ENCODE results near the gene HTT. TPM values are rescaled to one million over a fixed set of nuclear protein-coding genes. Genes with fewer than 3 reads are reported as not detected.
A peak's percentile ranks its signal among the peaks of the same experiment; 100 is the strongest.

The HTT gene
- total and polyA plus RNA-seq, 12 donors = 16.1 to 77.1 (median 47.1) TPM

GRCh38 chr4:3111461-3111860 is 37.0 kb downstream of the HTT start:
- peaks cover 0 to 37% of the 10 kb centered on the region in 2 donors for H3K36me3 ChIP-seq (replicated peaks in 1 of 2)
- H3K4me3 ChIP-seq = no peak overlapping the region
- intact Hi-C loops (cut with DNase I) = no loop called here
- H3K4me1 ChIP-seq (replicated peaks in 1 of 2) = peaks cover 3 to 29% of the 10 kb centered on the region in 2 donors
- 64 to 86% (median 83%) methylated on average over 4 to 5 of the region's 5 CpGs for WGBS, 4 donors
- no peak for DNase-seq
- no peak for TF ChIP-seq CTCF (IDR thresholded peaks at IDR 0.05)
- TF ChIP-seq POLR2A (IDR thresholded peaks at IDR 0.05) = no peak
- no peaks in the 10 kb centered on the region for H3K27me3 ChIP-seq
- no peak overlapping the region for H3K27ac ChIP-seq
- no peaks in the 10 kb centered on the region for H3K9me3 ChIP-seq (replicated peaks in 1 of 3)

- Histone ChIP-seq H3K27ac (peak overlapping the region in 1 of 5 donors; percentile 2), H3K36me3 (replicated peaks in 1 of 2) (peaks cover 0 to 41% of the 10 kb centered on the region in 2 donors)
- no peak for TF ChIP-seq POLR2A (IDR thresholded peaks at IDR 0.05)
- no peak for TF ChIP-seq CTCF (IDR thresholded peaks at IDR 0.05)
Measured at GRCh38 chr4:3112201-3112600, 37.7 kb downstream of the HTT start.

GRCh38 chr4:3112609-3113469 is 38.4 kb downstream of the HTT start:
- no peak for DNase-seq
- H3K4me1 ChIP-seq (replicated peaks in 1 of 2) = peaks cover 0 to 16% of the 10 kb centered on the region in 2 donors

More at GRCh38 chr4:3112201-3112600, 37.7 kb downstream of the HTT start:
- intact Hi-C loops (cut with DNase I) = no loop called here
- H3K4me3 ChIP-seq = no peak overlapping the region
- 63 to 72% (median 65%) methylated on average over 4 of the region's 4 CpGs for WGBS, 4 donors
- H3K9me3 ChIP-seq (replicated peaks in 1 of 3) = no peaks in the 10 kb centered on the region
- no peaks in the 10 kb centered on the region for H3K27me3 ChIP-seq
- H3K4me1 ChIP-seq (replicated peaks in 1 of 2) = peaks cover 0 to 22% of the 10 kb centered on the region in 2 donors
- DNase-seq = peak in 1 of 7 donors; percentile 20

More at GRCh38 chr4:3112609-3113469, 38.4 kb downstream of the HTT start:
- 76 to 78% (median 76%) methylated on average over 5 of the region's 5 CpGs for WGBS, 4 donors
- H3K9me3 ChIP-seq (replicated peaks in 1 of 3) = no peaks in the 10 kb centered on the region
- no peak overlapping the region for H3K4me3 ChIP-seq
- peaks cover 0 to 41% of the 10 kb centered on the region in 2 donors for H3K36me3 ChIP-seq (replicated peaks in 1 of 2)
- intact Hi-C loops (cut with DNase I) = no loop called here
- H3K27me3 ChIP-seq = no peaks in the 10 kb centered on the region
- TF ChIP-seq POLR2A (IDR thresholded peaks at IDR 0.05) = no peak
- no peak for TF ChIP-seq CTCF (IDR thresholded peaks at IDR 0.05)
- peak overlapping the region in 2 of 5 donors; percentile 10 to 28 for H3K27ac ChIP-seq

Data from adrenal gland (tissue), 12 donors.